Measurements from ENCODE around the gene USP30.

DNA sequence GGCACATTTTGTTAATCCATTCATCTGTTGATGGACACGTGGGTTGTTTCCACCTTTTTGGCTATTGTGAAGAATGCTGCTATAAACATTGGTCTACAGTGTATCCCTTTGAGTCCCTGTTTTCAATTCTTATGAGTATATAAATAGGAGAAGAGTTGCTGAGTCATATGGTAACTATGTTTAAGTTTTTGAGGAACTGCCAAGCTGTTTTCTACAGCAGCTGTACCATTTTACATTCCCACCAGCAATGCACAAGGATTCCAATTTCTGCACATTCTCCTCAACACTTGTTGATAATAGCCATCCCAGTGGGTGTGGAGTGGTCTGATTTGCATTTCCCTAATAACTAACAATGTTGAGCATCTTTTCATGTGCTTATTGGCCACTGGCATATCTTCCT, 24.6 kb upstream of the USP30 start:
- TF ChIP-seq, protein P1, sequence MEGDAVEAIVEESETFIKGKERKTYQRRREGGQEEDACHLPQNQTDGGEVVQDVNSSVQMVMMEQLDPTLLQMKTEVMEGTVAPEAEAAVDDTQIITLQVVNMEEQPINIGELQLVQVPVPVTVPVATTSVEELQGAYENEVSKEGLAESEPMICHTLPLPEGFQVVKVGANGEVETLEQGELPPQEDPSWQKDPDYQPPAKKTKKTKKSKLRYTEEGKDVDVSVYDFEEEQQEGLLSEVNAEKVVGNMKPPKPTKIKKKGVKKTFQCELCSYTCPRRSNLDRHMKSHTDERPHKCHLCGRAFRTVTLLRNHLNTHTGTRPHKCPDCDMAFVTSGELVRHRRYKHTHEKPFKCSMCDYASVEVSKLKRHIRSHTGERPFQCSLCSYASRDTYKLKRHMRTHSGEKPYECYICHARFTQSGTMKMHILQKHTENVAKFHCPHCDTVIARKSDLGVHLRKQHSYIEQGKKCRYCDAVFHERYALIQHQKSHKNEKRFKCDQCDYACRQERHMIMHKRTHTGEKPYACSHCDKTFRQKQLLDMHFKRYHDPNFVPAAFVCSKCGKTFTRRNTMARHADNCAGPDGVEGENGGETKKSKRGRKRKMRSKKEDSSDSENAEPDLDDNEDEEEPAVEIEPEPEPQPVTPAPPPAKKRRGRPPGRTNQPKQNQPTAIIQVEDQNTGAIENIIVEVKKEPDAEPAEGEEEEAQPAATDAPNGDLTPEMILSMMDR (IDR thresholded peaks at IDR 0.05) = no peak
- TF ChIP-seq POLR2A (IDR thresholded peaks at IDR 0.05) = no peak
- no peak for TF ChIP-seq POLR2AphosphoS5 (IDR thresholded peaks at IDR 0.05)

All from upper lobe of left lung (tissue), 4 donors.